ENCODE results near the gene HHAT.
A peak's percentile ranks its signal among the peaks of the same experiment; 100 is the strongest.

HHAT gene

GRCh38 chr1:210360852-210361477, 32.3 kb downstream of the HHAT start:
- DNase-seq (ENCODE audit: extremely low read depth, low read depth), result no peak
- peak; percentile 79 for TF ChIP-seq CTCF (IDR thresholded peaks at IDR 0.05; ENCODE audit: low read depth, low read length)

GRCh38 chr1:210361665-210362064, 33.0 kb downstream of the HHAT start:
- no peak for TF ChIP-seq CTCF (IDR thresholded peaks at IDR 0.05; ENCODE audit: low read depth, low read length)
- DNase-seq (ENCODE audit: extremely low read depth, low read depth), result no peak

- peak; percentile 83 for DNase-seq (ENCODE audit: extremely low read depth, low read depth)
- TF ChIP-seq CTCF (IDR thresholded peaks at IDR 0.05; ENCODE audit: low read depth, low read length), result no peak
Measured at GRCh38 chr1:210362526-210362925, 33.8 kb downstream of the HHAT start.

- no peak for DNase-seq (ENCODE audit: extremely low read depth, low read depth)
Measured at GRCh38 chr1:210363119-210363518, 34.4 kb downstream of the HHAT start.

DNA sequence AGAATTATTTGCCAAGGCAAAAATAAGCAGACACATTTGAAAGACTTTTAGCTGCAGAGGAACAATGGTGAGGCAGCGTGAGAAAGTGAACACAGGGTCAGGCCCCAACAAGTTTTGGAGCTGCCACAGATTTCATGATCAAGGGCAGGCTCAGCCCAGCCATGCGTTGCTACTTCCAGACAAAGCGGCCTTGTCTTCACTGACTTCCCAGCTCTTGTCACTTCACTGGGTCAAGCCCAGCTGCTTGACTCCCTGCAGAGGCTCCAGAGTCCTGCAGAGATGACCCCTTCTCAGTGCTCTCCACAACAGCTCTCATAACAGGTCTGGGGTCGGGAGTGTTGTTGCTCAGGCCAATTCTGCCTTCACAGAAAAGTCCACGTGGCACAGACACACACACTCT, 35.8 kb downstream of the HHAT start:
- no peak for TF ChIP-seq CTCF (IDR thresholded peaks at IDR 0.05; ENCODE audit: low read depth, low read length)
- no peak for DNase-seq (ENCODE audit: extremely low read depth, low read depth)

More at GRCh38 chr1:210363119-210363518, 34.4 kb downstream of the HHAT start:
- no peak for TF ChIP-seq CTCF (IDR thresholded peaks at IDR 0.05; ENCODE audit: low read depth, low read length)

DNA sequence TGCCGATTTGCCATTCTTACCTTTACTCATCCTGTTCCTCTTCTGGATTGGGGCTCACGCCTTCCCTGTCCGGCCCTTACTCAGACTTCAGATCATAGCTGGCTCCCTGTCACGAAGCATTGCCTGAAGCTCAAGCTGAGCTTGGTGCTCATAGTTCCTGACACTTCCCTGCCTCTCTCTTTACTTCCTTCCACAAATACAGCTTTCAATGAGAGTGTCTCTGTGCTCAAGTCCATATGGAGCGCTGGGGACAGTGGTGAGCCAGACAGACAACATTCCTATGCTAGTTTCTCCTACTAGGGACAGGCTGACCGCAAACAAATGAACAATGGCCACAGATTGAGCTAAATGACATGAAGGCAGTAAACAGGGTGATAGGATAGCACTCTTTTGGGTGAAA, 38.1 kb downstream of the HHAT start:
- no peak for TF ChIP-seq CTCF (IDR thresholded peaks at IDR 0.05; ENCODE audit: low read depth, low read length)
- DNase-seq (ENCODE audit: extremely low read depth, low read depth), result no peak

GRCh38 chr1:210367566-210367965, 38.9 kb downstream of the HHAT start:
- no peak for DNase-seq (ENCODE audit: extremely low read depth, low read depth)
- no peak for TF ChIP-seq CTCF (IDR thresholded peaks at IDR 0.05; ENCODE audit: low read depth, low read length)

Data from AG09319 (cell line).